ENCODE measurements around the gene LCE2C. TPM values are rescaled to one million over a fixed set of nuclear protein-coding genes. Genes with fewer than 3 reads are reported as not detected.
"Not testable (repeated sequence)": the region's sequence is repeated elsewhere in the genome, so short reads cannot be mapped to it uniquely, and the experiment has no call there.

The LCE2C gene
- not detected for total RNA-seq

- not testable (repeated sequence) for DNase-seq
Observed at GRCh38 chr1:152674983-152675382, at the start of gene LCE2C. Gene LCE2C (plus strand): TSS chr1:152675279. CDS start chr1:152676016, 737 bp downstream.

GRCh38 chr1:152626744-152627143, 48.3 kb upstream of the LCE2C start:
- intact Hi-C loops (cut with DNase I) = no loop called here
- no peak overlapping the region for H3K9ac ChIP-seq (ENCODE audit: low read depth in 2 of 2, low read length in 2 of 2)
- no peaks in the 10 kb centered on the region for H3K4me1 ChIP-seq
- no peak overlapping the region for H3K4me3 ChIP-seq
- no peaks in the 10 kb centered on the region for H3K27me3 ChIP-seq
- no peak overlapping the region for H3K27ac ChIP-seq
- H3K36me3 ChIP-seq = no peaks in the 10 kb centered on the region
- TF ChIP-seq CTCF (IDR thresholded peaks at IDR 0.05) = no peak
- DNase-seq = no peak
- H3K9me3 ChIP-seq = no peaks in the 10 kb centered on the region

More at GRCh38 chr1:152674983-152675382, at the start of gene LCE2C:
- H3K36me3 ChIP-seq; H3K27ac ChIP-seq; H3K27me3 ChIP-seq; intact Hi-C loops (cut with DNase I); H3K9me3 ChIP-seq; H3K9ac ChIP-seq (ENCODE audit: low read depth in 2 of 2, low read length in 2 of 2); H3K4me1 ChIP-seq; H3K4me3 ChIP-seq: not testable (repeated sequence)

GRCh38 chr1:152630596-152630995, 44.5 kb upstream of the LCE2C start:
- TF ChIP-seq CTCF (IDR thresholded peaks at IDR 0.05) = no peak
- H3K9ac ChIP-seq (ENCODE audit: low read depth in 2 of 2, low read length in 2 of 2) = no peak overlapping the region
- no peaks in the 10 kb centered on the region for H3K9me3 ChIP-seq
- no peaks in the 10 kb centered on the region for H3K36me3 ChIP-seq
- intact Hi-C loops (cut with DNase I) = loop anchor here (10.0 kb wide), 1 partner anchor 56 kb away; no protein-coding TSS in a partner anchor
- H3K27me3 ChIP-seq = no peaks in the 10 kb centered on the region
- no peak for DNase-seq
- H3K27ac ChIP-seq = no peak overlapping the region
- H3K4me3 ChIP-seq = no peak overlapping the region
- H3K4me1 ChIP-seq = no peaks in the 10 kb centered on the region

- H3K9me3 ChIP-seq = no peaks in the 10 kb centered on the region
- no peak for TF ChIP-seq CTCF (IDR thresholded peaks at IDR 0.05)
- no peak overlapping the region for H3K4me3 ChIP-seq
- H3K36me3 ChIP-seq = no peaks in the 10 kb centered on the region
- no peaks in the 10 kb centered on the region for H3K4me1 ChIP-seq
- H3K27ac ChIP-seq = no peak overlapping the region
- intact Hi-C loops (cut with DNase I) = no loop called here
- H3K9ac ChIP-seq (ENCODE audit: low read depth in 2 of 2, low read length in 2 of 2) = no peak overlapping the region
- no peaks in the 10 kb centered on the region for H3K27me3 ChIP-seq
- no peak for DNase-seq
Observed at GRCh38 chr1:152640351-152640750, 34.7 kb upstream of the LCE2C start.

- no peaks in the 10 kb centered on the region for H3K9me3 ChIP-seq
- intact Hi-C loops (cut with DNase I) = no loop called here
- no peak overlapping the region for H3K9ac ChIP-seq (ENCODE audit: low read depth in 2 of 2, low read length in 2 of 2)
Observed at GRCh38 chr1:152643945-152644344, 31.1 kb upstream of the LCE2C start.

GRCh38 chr1:152645146-152645545, 29.9 kb upstream of the LCE2C start:
- intact Hi-C loops (cut with DNase I) = no loop called here
- Histone ChIP-seq H3K9me3 (no peaks in the 10 kb centered on the region), H3K9ac (ENCODE audit: low read depth in 2 of 2, low read length in 2 of 2) (no peak overlapping the region), H3K27me3 (no peaks in the 10 kb centered on the region), H3K36me3 (no peaks in the 10 kb centered on the region), H3K4me1 (no peaks in the 10 kb centered on the region), H3K27ac (no peak overlapping the region), H3K4me3 (no peak overlapping the region)
- no peak for DNase-seq
- no peak for TF ChIP-seq CTCF (IDR thresholded peaks at IDR 0.05)

More at GRCh38 chr1:152643945-152644344, 31.1 kb upstream of the LCE2C start:
- Histone ChIP-seq H3K27me3 (no peaks in the 10 kb centered on the region), H3K4me3 (no peak overlapping the region), H3K36me3 (no peaks in the 10 kb centered on the region), H3K4me1 (no peaks in the 10 kb centered on the region), H3K27ac (no peak overlapping the region)
- no peak for TF ChIP-seq CTCF (IDR thresholded peaks at IDR 0.05)
- no peak for DNase-seq
